HEK293T (cell line): ENCODE data around the gene MYL9.

ENCODE experiments used
- ARNT ChIP-seq: fragments of 450-650 bp; IDR thresholded peaks from 2 replicates; pipeline ENCODE4 v1.6.1; 2017; ENCODE audit warnings: mild to moderate bottlenecking
- ELF4 ChIP-seq: fragments of 450-650 bp; IDR thresholded peaks from 2 replicates; pipeline ENCODE4 v1.6.1; 2017; ENCODE audit warnings: antibody characterized with exemption
- FOXA1 ChIP-seq: fragments of 450-650 bp; IDR thresholded peaks from 2 replicates; pipeline ENCODE4 v1.6.1; 2016; ENCODE audit warnings: mild to moderate bottlenecking
- FOXM1 ChIP-seq: fragments of 450-650 bp; IDR thresholded peaks from 2 replicates; pipeline ENCODE4 v1.6.1; 2017; ENCODE audit warnings: mild to moderate bottlenecking, borderline replicate concordance
- HDGF ChIP-seq: fragments of 450-650 bp; IDR thresholded peaks from 2 replicates; pipeline ENCODE4 v1.6.1; 2017; ENCODE audit warnings: antibody characterized with exemption, borderline replicate concordance
- L3MBTL2 ChIP-seq: fragments of 450-650 bp; conservative IDR thresholded peaks from 2 replicates; pipeline ENCODE4 v1.6.1; 2016; ENCODE audit warnings: mild to moderate bottlenecking
- NFRKB ChIP-seq: fragments of 450-650 bp; IDR thresholded peaks from 2 replicates; pipeline ENCODE4 v1.6.1; 2016; ENCODE audit warnings: mild to moderate bottlenecking, moderate library complexity
- SP1 ChIP-seq: fragments of 450-650 bp; IDR thresholded peaks from 2 replicates; pipeline ENCODE4 v1.6.1; 2017
- SUZ12 ChIP-seq: fragments of 450-650 bp; IDR thresholded peaks from 2 replicates; pipeline ENCODE4 v1.6.1; 2016; ENCODE audit warnings: mild to moderate bottlenecking
- TARDBP ChIP-seq: fragments of 450-650 bp; IDR thresholded peaks from 2 replicates; pipeline ENCODE4 v1.6.1; 2016
- ZNF384 ChIP-seq: fragments of 450-650 bp; IDR thresholded peaks from 2 replicates; pipeline ENCODE4 v1.6.1; 2016

DNA sequence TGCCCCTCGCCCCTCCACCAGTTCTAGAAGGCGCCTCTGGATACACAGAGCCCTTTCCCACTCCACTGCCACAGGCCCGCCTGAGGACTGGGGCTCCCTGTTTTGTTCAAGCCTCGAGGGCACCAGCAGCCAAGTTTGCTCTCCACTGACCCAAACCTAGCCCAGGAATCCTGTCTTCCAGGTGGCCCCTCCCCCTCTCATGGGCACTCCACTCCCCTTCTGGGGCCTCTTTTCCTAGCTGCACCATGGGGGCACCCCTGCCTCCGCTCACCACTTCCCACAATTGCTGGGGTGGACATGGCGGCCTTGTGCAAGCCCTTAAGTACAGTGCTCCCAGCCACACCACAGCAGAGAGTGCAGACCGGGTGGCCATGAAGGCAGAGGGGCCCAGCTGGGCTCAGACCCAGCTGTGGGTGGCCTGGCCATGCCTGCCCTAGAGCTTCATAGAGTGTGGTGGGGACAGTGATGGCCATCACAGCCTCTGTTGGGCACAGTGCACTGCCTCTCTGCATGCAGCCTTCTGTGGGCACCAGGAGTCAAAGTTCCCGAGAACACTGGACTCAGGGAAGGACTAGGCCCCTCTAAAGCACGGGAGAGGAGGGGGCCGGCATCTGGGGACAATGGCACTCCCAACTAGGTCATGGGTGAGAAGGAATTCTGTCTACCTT lies 1.3 kb downstream of the MYL9 start:
- TF ChIP-seq SP1 = no peak
- TF ChIP-seq TARDBP = no peak
- TF ChIP-seq SUZ12 = no peak
- no peak for TF ChIP-seq ELF4
- TF ChIP-seq FOXM1 = no peak
- TF ChIP-seq NFRKB = no peak
- no peak for TF ChIP-seq L3MBTL2
- TF ChIP-seq ZNF384 = no peak
- no peak for TF ChIP-seq ARNT
- TF ChIP-seq FOXA1 = no peak
- no peak for TF ChIP-seq HDGF
